GM21381 (cell line): Measurements from ENCODE around the gene DCAF10.
"Not testable (repeated sequence)": the region's sequence is repeated elsewhere in the genome, so short reads cannot be mapped to it uniquely, and the experiment has no call there.

Source experiments
- ATAC-seq: cut with Tn5 transposase; IDR thresholded peaks from one replicate; pipeline ENCODE4 v1.9.1; 2021; ENCODE audit warnings: mild to moderate bottlenecking, moderate library complexity; ENCODE audit not compliant: unreplicated experiment

Gene DCAF10, protein sequence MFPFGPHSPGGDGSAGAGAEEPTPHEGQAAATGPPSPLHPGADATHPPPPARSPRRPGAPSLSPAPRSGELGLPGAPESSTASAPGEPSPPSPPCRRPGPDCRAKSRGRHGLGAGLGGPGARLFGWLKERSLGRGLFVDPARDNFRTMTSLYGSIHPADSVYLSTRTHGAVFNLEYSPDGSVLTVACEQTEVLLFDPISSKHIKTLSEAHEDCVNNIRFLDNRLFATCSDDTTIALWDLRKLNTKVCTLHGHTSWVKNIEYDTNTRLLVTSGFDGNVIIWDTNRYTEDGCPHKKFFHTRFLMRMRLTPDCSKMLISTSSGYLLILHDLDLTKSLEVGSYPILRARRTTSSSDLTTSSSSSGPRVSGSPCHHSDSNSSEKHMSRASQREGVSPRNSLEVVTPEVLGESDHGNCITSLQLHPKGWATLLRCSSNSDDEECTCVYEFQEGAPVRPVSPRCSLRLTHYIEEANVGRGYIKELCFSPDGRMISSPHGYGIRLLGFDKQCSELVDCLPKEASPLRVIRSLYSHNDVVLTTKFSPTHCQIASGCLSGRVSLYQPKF

DNA sequence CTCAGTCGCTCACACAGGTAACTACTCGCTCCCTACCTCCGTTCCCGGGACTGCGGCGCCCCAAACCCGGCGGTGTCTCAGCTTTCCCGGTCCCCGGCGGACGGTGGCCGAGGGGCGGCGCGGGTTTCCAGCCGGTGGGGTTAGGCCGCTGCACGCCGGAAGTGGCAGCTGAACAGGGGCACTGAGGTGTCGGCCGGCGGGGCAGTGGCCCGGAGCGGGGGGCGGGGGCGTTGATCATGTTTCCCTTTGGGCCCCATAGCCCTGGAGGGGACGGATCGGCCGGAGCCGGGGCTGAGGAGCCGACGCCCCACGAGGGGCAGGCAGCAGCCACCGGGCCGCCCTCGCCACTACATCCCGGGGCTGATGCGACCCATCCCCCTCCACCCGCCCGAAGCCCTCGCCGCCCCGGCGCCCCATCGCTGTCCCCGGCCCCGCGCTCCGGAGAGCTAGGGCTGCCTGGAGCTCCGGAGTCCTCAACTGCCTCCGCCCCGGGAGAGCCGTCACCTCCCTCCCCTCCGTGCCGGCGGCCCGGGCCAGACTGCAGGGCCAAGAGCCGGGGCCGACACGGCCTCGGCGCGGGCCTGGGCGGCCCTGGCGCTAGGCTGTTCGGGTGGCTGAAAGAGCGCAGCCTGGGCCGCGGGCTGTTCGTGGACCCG is at the start of gene DCAF10:
TSS of gene DCAF10 (plus strand) at position 167 of the 656 bp plus-strand sequence. CDS start at position 237, 70 bp downstream.
- peak; percentile 73 for ATAC-seq

DNA sequence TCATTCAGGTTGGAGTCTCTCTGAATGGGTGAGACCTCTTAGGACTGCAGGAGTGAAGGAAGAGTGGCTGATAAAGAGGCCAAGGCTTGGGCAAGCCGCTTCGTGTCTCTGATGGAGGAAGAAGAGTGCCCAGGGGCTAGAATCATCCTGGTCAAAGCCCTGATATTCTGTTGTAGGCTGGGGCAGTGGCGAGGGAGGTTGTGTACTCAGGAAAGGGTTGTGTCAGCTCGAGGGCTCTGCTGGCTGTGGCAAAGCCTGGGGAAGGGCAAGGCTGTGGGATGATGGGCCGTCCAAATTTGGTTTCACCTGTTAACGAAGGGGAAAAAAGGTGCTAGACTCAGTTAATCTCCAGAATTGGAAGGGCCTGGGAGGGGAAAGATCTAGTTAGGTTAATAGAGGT is 49.4 kb upstream of the DCAF10 start:
- no peak for ATAC-seq

DNA sequence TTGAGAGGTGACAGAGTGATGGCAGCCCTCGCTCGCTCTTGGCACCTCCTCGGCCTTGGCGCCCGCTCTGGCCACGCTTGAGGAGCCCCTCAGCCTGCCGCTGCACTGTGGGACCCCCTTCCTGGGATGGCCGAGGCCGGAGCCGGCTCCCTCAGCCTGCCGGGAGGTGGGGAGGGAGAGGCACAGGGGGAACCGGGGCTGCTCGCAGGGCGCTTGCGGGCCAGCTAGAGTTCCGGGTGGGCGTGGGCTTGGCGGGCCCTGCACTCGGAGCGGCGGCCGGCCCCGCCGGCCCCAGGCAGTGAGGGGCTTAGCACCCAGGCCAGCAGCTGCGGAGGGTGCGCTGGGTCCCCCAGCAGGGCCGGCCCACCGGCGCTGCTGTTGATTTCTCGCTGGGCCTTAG is 48.9 kb upstream of the DCAF10 start:
- not testable (repeated sequence) for ATAC-seq

DNA sequence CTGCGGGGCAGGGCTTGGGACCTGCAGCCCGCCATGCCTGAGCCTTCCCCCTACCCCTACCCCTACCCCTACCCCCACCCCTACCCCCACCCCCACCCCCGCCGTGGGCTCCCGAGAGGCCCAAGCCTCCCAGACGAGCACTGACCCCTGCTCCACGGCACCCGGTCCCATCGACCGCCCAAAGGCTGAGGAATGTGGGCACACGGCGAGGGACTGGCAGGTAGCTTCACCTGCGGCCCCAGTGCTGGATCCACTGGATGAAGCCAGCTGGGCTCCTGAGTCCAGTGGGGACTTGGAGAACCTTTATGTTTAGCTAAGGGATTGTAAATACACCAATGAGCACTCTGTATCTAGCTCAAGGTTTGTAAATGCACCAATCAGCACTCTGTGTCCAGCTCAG is 48.5 kb upstream of the DCAF10 start:
- not testable (repeated sequence) for ATAC-seq

DNA sequence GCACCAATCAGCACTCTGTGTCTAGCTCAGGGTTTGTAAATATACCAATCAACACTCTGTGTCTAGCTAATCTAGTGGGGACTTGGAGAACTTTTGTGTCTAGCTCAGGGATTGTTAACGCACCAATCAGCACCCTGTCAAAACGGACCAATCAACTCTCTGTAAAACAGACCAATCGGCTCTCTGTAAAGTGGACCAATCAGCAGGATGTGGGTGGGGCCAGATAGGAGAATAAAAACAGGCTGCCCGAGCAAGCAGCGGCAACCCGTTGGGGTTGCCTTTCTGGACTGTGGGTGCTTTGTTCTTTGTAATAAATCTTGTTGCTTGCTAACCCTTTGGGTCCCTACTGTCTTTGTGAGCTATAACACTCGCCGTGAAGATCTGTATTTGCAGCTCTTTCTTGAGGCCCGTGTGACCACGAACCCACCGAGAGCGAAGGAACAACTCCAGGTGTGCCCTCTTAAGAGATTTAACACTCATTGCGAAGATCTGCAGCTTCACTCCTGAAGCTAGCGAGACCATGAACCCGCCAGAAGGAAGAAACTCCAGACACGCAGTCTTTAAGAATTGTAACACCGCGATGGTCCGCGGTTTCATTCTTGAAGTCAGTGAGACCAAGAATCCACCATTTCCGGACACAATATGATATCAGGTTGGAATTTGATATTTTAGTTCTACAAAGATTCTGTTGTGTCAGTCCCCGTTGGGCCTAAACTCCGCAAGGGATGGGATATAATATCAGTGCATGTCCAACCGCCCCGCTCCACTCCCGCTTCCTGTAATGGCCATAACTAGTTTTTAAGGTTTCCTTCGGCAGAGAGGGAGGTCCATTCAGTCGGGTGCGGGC is 47.7 kb upstream of the DCAF10 start:
- no peak for ATAC-seq

DNA sequence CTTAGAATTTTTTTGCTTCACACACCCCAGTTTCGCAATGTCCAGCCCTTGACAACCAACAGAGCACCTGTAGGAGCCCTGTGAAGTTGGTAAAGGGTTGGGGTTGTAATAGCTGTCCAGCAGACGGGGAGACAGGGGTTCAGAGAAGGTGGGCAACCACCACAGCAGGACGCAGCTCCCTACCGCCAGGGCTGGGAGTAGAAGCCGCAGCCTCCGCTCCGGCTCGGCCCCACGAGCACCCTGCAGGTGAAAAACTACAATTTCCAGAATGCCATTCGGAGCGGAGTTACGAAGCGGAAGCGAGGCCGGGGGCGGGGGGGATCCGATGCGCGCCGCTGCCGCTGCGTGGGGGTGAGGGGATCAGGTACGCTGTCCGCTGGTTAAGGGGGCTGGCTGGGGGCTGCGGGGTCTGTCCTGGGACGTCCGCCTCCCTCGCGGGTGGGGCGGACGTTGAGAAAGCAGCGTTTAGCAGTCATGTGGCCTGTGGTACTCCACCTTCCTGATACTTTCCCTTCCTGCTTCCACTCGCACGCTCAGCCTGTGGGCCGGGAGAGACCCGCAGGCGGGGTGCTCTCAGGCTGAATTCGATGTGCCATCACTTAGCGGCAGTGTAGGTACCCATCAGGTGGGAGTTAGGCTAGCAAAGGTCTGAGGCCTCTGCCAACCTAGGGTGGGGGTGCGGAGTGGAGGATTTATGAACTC is 47.0 kb upstream of the DCAF10 start, which contains the start of gene TRMT10B:
TSS of gene TRMT10B (plus strand) at position 317 of the 702 bp plus-strand sequence. CDS start 8,127 bp downstream, outside the sequence.
- ATAC-seq = peak; percentile 91

DNA sequence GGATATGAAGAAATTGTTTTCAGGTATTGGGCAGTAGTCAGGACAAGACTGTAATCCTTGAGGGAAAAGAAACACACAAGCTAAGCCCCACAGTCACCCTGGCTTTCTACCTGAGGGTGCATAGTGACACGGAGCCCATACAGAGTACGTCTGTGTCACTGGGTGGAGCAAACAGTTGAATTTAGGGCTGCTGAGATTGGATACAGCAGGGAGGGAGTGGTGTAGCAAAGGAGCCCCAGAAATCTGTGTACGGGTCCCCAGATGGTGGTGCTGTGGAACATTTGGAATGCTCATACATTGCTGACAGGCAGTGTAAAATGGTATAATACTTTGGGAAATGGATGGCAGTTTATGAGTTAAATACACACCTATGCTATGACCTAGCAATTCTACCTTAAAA is 41.9 kb upstream of the DCAF10 start:
- ATAC-seq = no peak

DNA sequence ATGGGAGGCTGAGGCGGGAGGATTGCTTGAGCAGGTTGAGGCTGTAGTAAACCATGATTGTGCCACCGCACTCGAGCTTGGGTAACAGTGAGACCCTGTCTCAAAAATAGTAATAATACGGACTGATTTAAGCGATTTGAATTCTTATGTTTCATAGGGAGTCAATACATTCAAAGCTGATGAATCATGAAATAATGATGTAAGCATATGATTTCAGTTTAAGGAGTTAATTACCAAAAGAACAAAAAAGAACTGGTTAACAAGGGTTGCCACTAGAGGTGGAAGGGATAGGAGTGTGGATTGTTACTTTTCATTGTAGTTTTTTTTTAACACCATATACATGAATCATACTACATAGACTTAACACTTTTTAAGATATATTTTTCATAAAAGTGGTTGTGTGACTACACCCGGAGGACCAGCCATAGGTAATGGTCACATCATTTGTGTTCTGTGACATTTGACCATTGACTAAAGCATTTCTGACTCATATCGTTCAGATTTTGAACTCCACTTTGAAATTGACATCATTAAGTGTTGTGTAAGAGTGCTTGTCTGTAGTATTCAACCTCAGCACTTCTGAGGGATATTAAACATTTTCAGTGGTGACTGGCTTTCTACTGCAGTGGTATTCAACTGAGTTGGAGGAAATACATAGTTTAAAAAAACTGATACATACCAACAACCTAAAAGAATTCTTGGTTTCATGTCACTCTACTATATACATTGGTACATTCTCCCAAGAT is 40.0 kb upstream of the DCAF10 start:
- ATAC-seq = no peak

DNA sequence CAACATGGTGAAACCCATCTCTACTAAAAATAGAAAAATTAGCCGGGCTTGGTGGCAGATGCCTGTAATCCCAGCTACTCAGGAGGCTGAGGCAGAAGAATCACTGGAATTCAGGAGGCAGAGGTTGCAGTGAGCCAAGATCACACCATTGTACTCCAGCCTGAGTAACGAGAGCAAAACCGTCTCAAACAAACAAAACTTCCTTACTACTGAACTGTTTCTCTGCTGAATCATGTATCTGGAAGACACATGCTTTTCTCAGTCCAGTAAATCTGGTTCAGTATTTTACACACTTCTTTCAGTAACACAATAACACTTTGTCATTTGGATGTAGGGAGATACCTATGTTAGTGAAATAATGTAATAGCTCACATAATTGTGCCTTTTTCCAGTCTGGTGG is 39.1 kb upstream of the DCAF10 start:
- ATAC-seq = no peak

DNA sequence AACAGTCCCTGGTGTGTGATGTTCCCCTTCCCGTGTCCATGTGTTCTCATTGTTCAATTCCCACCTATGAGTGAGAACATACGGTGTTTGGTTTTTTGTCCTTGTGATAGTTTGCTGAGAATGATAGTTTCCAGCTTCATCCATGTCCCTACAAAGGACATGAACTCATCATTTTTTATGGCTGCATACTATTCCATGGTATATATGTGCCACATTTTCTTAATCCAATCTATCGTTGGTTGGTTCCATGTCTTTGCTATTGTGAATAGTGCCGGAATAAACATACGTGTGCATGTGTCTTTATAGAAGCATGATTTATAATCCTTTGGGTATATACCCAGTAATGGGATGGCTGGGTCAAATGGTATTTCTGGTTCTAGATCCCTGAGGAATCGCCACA is 35.3 kb upstream of the DCAF10 start:
- ATAC-seq = not testable (repeated sequence)

DNA sequence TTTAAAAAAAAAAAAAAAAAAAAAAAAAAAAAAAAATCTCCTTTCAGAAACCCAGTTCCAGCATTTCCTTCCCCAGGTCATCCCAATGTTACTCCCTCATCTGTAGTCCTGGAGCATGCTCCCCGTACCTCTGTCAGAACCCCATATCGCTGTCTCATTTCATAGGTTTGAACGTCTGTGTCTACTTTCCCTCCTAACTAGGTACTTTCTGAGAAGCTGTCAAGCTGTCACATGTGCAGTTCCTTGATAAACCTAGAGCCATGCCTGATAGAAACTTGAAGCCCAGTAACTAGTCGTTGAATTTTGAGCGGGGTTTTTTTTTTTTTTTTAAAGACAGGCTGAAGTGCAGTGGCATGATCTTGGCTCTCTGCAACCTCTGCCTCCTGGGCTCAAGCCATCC is 31.3 kb upstream of the DCAF10 start:
- ATAC-seq = no peak

DNA sequence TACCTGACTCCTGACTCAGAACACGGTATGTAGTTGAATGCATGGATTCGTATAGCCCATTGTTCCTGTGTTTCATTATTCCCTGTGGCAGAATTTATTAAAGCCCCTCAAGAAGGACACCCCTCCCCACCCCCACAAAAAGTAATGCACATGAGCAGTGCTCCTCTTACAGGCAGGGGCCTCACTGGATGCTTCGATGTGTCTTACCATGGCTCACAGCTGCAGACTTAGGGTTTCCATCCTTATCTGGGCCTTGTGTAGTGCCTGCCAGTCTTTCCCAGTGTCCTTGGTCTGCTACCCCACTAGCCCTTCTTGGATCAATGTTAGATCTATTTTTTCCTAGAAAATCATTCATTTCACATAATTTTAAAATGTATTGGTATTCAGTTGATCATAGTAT is 30.6 kb upstream of the DCAF10 start:
- no peak for ATAC-seq

DNA sequence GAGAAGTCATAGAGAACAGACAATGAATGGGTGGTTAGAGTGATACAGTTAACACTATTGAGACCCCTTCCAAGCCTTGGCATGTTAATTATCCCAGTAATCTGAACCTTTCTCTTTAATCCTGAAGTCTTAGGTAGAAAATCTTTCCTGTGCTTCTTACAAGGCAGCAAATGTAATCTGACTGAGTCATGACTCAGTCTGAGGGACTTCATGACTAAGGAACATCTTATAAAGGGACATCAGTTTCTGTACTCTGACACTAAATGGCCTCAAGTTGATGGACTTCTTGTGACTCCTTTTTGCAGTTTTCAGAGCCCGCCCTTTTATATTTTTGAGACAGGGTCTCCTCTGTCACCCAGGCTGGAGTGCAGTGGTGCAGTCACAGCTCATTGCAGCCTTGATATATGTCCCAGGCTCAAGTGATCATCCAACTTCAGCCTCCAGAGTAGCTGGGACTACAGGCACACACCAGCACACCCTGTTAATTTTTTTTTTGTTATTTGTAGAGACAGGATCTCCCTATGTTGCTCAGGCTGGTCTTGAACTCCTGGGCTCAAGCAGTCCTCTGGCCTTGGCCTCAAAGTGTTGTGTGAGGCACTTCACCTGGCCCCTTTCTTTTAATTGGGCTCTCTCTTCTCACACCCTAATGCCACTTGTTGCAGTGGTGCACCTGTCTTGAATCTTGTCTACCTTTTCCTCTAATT is 25.2 kb upstream of the DCAF10 start:
- no peak for ATAC-seq

DNA sequence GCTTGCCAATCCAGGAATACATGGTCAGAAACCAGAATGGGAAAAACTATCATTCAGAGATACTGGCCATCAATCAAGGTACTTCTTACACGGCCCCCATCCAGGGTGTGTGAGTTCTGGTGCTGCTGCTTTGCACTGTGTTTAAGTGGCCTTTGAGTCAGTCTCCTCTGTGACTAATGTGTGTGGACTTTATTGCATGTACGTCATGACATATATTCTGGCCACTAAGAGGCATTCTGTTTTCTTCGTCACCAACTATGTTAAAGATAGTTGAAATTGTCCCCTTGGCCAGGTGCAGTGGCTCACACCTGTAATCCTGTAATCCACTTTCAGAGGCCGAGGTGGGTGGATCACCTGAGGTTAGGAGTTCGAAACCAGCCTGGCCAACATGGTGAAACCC is 24.3 kb upstream of the DCAF10 start:
- ATAC-seq = no peak

DNA sequence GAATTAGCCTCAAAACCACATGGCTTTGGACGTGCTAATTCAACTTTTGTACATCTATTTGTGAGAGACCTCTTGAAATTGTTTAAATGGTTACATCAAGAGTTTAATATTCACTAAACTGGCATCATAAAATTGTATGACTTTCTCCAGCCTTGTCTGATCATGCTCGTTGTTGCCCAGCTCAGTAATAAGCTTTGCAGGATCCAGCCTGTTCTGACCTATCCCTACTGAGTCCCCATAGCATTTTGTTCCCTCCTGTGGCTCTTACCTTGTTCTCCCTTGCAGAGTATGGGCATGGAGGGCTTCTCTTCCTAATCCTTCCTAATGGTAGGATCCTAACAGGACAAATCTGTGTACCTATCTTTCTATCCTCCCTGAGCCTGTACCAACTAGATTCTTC is 22.1 kb upstream of the DCAF10 start:
- ATAC-seq = no peak

DNA sequence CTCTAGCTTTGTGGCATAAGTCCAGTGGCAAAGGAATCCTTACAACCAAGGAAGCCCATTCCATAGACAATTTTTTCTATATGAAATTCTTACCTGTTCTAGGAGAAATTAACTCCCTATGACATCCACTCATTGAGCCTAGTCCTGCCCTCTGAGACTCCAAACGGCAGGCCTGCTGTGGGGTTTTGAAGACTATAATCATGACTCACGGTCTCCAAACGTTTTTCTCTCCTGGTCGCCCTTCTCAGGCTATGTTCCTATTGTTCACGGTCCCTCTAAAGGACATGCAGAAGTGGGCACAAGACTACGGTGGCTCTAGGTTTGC is 16.3 kb upstream of the DCAF10 start:
- ATAC-seq = no peak

DNA sequence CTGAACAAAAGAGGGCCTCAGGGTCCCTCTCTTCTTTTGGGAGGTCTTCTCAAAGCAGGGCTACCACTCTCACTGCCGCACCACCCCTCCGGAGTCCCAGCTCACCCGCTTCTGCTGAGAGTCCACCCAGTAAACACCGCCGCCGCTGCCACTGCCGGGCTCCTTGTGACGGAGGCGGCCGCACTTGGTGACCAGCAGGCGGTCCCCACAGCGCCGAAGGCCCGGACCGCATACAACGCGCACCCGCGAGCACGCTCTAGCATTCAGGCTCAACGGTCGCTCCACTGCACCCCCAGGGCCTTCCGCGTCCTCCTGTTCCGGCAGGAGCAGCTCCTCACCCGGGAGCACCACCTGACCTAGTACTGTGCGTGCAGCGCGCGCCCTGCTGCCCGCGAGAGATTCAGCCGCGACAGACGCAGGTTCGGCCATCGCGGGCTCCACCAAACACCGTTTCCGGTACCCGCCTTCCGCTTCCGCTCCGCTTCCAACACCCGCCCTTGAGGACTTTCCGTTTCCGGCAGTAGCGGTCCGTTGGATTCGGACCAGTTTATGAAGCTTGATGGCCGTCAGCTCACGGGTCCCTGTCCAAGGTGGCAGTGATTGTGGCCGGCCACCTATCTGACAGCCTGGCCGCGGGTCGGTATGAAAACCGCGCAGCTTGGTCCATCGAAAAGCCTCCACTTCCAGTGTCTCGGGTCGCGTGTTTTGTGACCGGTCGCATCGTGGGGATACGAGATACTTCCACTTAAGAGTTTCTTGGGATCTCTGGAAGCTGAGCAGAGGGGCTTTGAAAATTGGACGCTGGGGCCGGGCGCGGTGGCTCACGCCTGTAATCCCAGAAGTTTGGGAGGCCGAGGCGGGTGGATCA is 15.7 kb upstream of the DCAF10 start, which contains the start of gene EXOSC3:
TSS of gene EXOSC3 (minus strand) at position 449 of the 868 bp plus-strand sequence. CDS start at position 429, 20 bp downstream.
- ATAC-seq = peak; percentile 95

DNA sequence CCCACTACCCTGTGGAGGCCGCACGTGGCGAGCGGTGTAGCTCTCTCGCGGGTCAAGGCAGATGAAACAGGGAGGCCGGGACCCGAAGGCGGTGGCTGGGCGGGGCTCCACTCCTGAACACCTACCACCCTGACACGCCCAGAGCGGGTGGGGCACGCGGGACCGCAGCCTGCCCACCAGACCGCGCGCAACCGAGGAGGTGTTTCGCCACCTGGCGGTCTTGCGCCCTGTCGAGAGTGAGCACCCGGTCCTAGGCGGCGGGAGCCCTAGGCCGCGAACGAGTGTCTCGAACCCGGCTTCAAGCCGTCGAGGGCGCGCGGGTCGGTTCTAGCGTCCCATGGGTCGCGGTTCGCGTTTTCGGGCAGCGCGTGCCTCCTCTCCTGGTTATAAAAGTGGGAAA is 13.5 kb upstream of the DCAF10 start:
- ATAC-seq = no peak
